Skeletal muscle cell (primary cell): ENCODE measurements around the gene BMAL1.
A peak's percentile ranks its signal among the peaks of the same experiment; 100 is the strongest.

Experiments
- DNase-seq: peaks from one replicate; pipeline ENCODE4 v3.0.0-alpha.2; 2010; ENCODE audit warnings: low read depth
- H3K4me3 ChIP-seq: 2 replicates; pipeline ENCODE4 v1.5.1; 2011; ENCODE audit warnings: low read depth, mild to moderate bottlenecking, control low read depth, low read length, moderate library complexity

The BMAL1 gene

DNA sequence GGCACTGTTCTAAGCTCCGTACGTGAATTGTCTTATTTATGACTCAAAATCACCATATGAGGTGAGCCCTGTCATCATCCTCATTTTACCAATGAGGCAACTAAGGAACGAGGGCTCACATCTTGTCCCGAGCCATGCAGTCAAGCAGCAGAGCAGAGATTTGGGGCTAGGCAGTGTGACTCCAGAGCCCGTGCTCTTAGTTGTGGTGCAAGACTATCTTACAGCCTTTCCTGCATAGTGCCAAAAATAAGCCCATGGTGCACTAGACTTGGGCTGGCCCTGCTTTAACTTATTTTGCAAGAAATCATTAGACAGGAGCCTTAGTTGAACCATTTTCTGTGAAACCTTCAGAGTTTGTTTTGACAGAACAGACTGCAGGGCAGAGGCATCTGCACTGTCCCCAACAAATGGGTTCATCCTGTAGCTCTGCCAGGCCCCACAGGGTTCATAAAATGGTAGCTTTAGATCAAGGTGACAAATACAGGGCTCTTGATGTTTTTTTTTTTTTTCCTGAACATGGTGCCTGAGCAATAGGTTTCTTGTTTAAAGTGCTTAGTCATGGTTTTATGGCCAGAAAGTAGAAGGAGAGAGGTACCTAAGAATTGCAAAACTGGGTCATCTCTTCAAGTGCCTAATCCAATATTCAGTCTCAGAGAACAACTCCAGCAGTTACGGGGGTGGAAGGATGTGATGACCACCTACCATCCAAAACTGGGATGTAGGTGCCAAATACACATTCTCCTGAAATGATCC, 56.6 kb downstream of the BMAL1 start:
- H3K4me3 ChIP-seq, result no peak overlapping the region
- DNase-seq, result no peak

DNA sequence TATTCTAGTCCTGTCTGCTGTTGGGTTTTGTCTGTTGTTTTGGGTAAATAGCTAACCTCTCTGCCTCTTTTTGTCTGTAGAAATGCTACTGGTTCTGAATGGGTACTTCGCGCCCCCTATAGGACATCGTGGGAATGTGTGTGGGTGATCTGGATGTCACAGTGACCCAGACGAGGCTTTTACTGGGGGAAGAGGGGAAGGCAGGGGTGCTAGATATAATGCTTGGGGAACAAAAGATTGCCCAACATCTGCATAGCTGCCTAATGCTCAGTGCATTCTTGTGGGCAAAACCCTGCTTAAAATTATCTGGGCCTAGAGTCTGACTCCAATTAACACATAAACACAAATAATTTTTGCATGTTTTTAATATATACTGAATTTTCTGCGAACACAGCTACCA, 57.7 kb downstream of the BMAL1 start:
- no peak overlapping the region for H3K4me3 ChIP-seq
- DNase-seq, result peak; percentile 30

DNA sequence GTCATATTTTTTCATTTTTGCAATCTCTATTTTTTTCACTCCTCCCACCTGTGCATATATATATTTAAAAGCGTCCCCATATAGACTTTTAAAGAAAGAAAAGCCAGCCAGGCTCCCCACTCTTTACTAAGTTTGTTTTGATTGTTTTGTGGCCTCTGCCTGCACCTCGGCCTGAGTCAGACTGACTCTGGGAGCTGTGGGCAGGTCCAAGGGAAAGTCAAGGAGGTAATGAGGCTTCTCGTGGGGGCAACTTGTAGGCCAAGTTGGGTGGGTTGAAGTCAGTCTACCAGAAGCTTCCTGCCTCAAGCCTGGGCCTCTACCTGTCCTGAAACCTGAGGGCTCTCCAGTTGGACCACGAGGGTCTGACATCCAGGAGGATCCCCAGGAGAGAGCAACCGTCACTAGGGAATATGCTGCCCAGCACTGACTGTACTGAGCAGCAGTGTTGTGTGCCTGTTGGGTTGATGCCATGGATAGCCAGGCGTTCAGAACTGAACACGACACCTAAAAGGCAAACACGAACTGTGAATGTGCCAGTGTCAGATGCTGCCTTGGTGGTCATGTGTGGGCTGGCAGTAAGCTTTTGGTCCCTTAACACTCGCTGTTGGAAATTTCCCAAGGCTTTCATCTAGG, 58.8 kb downstream of the BMAL1 start:
- H3K4me3 ChIP-seq, result no peak overlapping the region
- DNase-seq, result no peak

DNA sequence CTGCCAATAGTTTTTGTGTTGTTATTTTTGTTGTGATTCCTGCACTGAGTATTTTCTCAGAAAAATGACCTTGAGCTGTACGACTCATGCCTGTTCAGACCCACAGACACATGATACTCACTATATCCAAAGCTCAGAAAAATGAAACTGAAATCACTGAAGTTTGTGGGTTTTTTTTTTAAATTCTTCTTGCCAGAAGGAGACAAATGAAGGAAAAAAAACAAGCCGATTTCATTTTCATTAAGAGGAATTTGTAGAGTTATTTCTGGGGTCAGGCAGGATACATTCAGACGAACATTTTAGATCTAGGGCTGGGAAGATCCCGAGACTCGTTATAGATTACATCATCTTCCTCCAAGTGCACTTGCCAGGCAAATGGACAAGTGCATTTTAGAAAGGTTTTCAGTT, 60.4 kb downstream of the BMAL1 start:
- DNase-seq, result no peak
- H3K4me3 ChIP-seq, result peak overlapping the region; percentile 31

DNA sequence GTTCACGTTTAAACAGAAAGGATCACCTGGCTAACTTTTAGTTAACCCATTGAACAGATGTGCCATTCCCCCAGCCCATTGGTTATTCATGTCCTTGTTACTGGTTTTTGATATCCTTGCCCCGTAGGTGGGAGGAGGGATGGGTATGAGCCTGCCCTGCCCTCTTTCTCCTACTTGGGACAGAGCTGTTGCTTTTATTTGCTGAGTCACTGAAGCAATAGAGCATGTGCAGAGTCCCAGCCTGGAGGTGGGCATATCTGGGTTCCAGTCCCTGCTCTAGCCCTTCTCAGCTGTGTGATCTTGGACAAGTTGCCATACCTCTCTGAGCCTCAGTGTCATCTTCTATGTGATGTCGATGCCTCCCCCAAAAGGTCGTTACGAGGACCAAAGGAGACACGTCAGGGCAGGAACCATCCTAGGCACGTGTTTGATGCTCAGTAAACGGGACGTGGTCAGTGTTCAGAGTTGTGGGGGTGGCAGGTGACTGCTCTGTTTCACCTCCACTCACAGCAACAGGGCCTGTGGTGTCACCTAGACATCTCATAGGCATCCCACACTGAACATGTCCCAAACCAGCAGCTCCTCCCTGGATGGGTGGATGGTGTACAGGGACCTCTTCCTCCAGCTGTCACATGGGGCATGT, 61.0 kb downstream of the BMAL1 start:
- peak overlapping the region; percentile 31 for H3K4me3 ChIP-seq

DNA sequence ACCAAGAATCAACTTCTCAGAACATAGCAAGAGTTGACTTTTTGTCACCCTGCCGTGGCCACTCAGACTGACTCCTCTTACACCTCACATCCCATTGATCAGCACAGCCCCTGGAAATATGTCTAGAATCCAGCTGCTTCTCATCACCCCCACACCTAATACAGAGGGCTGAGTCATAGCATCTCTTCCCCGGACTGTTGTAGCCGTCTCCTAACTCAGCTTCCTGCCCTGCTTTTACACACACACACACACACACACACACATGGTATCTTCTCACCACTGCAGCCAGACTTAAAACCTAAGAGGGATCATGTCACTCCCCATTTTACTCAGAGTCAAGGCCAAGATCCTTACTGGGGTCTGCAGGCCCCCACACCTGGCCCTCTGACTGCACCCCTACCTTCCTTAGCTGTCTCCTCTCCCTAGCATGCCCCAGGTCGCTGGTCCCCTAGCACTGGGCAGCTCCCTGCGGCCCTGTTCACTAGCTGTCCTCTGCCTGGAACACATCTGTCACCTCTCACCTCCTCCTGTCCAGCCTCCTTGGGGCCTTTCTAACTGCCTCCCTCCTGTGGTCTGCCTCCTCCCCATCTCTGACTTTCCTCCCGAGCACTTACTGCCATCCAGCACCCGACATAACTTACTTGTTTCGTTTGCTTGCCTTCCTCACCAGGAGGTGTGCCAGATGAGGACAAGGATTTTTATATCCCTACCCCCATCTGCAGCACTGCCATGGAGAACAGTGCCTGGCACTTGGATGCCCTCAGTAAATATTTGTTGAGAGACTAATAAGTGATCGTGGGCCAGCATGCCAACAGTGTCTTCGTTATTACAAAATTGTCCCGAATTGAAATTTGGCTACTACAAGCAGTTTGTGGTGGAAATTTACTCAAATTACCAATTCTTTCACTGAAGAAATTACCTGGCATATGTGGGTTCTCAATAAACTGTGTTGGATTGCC, 61.9 kb downstream of the BMAL1 start:
- no peak overlapping the region for H3K4me3 ChIP-seq

More for the DNA sequence above, 61.0 kb downstream of the BMAL1 start:
- DNase-seq, result no peak

DNA sequence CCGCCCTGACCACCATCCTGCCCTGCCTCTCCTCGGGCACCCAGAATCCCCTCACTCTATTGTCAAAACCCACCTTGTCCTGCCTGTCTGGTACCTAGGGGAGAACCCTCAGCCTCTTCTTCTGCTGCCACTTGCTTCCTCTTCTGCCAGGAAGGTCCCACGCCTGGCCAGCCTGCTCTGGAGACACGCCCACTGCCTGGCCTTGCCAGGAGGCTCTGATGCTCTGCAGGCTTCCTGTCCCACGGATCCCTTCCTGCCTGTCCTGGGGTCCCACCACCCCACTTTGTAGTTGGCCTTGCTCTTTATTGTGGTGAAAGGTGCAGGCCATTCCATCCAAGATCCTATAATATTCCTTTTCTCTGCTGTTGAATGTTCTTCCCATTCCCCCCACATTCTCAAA, 63.4 kb downstream of the BMAL1 start:
- no peak for DNase-seq
- no peak overlapping the region for H3K4me3 ChIP-seq

More for the DNA sequence above, 61.9 kb downstream of the BMAL1 start:
- peak; percentile 95 for DNase-seq

DNA sequence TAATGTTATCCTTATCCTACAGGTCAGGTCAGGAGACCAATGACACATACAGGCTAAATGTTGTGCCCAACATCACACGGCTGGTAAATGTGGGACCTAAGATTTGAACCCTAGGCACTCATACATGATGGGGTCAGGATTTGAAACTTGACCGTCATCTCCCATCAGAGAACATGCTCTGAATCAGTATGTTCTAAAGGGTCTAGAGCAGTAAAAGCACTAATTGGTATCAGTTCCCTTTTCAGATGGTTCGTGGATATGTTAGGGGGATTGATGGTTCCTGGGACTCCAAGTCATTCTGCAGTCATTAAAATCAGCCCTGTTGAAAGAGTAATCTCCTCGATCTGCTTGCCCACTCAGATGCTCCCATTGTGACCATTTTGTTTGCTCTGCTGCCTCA, 65.5 kb downstream of the BMAL1 start:
- DNase-seq, result no peak
- no peak overlapping the region for H3K4me3 ChIP-seq

DNA sequence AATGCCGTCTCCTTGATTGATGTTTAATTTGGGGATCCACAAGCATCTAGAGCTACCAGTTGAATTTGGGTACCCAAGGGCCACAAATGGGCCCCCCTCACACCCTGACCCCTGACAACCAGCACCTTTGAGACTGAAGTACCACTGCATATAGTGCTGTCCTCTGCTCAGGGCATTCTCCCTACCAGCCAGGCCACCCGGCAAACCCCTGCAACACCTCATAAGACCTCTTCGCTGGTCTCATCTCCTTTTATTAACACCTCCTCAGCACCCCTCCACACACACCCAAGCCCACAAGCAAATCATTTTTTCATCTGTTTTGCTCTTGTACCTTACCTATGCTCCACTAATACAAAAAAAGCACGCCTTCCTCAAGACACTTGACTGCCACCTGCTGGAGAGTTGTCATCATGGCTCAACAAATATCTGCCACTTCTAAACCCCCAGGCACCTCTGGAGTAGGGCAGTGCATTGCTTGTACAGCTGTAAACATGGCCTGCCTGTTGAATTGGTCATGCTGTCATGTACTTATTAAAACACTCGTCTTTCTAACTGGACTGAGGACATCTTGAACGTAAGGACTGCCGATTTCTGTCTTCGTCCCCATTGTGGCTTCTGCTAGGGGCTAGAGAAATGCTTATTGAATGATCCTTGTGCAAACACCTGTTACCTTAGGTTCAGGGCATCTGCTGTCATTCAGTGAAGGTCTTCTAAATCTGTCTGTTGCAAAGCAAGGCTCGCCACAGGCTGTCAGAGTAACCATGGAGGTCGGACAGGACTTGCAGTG, 66.5 kb downstream of the BMAL1 start:
- H3K4me3 ChIP-seq, result no peak overlapping the region
- no peak for DNase-seq

DNA sequence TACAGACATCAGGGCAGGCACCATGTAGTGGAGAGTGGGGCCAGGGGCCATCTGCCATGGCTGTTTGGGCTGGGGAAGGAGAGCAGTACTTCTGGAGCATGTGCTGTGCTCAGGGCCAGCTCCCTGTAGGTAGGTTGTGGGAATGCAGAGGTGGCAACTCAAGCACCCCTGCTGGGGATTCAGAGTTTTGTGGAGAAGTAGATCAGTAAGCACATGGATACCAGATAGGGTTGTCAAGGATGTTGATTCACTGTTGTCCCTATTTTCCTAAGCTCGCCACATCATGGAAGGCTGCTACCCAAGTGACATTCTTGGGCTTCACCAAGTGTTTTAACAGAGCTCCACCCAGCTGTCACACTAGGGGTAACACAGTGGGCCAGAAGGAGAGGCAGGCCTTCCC, 67.2 kb downstream of the BMAL1 start:
- H3K4me3 ChIP-seq, result no peak overlapping the region
- no peak for DNase-seq

DNA sequence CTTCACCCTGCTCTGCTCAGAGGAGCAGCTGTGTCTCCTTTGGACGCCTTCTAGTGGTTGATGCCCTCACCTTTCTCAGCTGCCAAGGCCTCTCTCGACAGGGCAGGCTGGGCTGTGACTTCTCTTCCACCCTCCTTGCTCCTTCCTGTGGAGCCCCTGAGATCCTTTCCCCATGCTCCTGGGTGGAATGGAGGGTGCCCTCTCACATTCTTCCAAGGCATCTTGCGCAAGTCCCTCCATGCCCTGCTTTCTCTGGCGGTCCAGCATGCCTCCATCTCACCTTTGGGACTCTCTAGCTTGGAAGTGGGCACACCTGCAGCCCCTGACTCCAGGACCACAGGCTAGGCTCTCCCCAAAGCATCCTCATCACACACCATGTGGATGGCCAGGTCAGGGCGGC, 68.9 kb downstream of the BMAL1 start:
- H3K4me3 ChIP-seq, result no peak overlapping the region
- DNase-seq, result no peak

DNA sequence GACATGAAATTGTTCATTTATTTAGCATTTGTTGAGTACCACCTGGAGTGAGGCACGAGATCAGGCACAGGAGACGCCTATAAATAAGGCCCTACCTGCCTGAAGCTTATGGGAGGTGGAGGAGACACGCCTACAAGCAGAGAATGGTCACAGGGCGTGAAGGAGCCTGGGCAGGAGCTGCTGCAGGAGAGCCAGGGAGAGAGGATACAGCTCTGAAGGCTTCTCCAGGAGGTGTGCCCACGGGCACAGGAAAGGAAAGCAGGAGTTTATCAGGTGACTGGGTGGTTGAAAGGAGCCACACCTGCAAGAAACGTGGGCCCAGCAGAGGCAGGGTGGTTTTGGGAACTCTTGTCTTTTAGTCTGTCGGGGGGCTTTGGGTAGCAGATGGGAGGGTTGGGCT, 70.3 kb downstream of the BMAL1 start:
- DNase-seq, result no peak
- H3K4me3 ChIP-seq, result no peak overlapping the region

DNA sequence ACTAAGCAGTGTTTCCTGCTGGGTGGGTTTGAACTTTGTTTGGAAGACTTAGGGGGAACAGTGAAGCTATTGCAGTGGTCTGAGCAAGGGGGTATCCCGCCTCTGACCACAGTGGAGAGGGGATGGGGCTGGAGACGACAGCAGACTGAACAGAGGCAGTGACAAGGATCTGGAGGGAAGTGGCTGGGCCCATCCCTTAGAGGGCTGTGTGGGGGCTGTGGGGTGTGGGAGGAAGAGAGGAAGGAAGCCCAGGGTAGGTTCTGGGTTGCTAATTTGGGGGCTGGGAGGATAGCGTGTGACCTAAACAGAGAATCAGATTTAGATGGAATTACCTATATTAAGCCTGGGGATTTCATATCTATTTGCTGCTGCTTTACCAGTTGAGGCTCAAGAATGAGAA, 70.7 kb downstream of the BMAL1 start:
- no peak overlapping the region for H3K4me3 ChIP-seq
- DNase-seq, result no peak

DNA sequence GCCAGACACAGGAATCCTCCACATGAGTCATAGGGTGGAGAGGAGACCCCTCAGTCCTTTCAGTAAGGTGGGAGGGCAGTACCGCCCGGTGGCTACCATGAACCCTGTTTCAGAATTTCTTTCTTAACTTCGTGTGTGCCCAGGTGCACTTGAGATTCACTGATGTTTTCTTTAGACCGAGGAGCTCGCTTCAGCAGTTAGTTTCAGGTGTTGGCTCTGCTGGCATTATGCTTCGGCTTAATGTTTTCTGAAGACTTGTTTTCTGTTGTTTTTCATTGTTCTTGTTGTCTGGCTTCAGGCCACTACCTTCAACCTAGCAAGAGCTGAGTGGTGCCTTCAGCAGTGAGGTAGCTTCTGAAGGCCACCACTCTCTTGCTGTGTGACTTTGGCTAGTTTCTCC, 71.5 kb downstream of the BMAL1 start:
- H3K4me3 ChIP-seq, result no peak overlapping the region
- no peak for DNase-seq

DNA sequence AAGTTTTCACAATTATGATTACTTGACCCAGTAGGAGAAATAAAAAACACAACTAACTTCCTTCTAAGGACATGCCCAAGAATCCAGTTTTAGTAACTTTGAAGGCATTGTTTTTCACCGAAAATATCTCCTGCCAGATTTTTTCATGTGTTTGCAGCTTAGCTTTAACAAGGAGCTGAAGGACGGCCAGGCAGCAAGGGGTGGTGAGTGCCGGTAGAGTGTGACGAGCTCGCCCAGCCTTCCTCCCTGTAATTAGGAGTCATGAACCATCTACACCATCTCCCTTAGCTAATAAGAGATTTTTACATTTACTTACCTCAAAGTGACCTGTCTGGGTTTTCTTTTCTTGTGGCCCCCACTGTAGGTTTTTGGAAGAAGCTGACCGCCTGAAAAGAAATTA, 72.0 kb downstream of the BMAL1 start:
- DNase-seq, result no peak
- H3K4me3 ChIP-seq, result no peak overlapping the region

DNA sequence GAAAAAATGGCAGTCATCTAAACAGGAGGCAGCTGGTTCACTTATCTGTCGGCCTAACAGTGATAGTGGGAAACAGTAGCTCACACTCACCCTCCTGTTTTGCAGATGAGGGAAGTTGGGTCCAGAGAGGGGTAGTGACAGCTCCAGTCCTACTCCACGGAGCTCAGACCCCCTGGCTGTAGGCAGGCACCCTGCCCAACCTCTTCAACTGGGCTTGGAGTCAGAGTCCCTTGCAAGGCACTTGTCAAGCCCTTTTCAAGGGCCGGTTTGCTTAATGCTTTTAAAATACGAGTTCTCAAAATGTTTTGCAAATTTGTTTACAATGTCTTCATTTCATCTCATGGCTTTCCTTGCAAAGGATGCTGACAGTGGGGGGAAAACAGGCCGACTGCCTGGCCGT, 75.1 kb downstream of the BMAL1 start:
- H3K4me3 ChIP-seq, result no peak overlapping the region
- no peak for DNase-seq

DNA sequence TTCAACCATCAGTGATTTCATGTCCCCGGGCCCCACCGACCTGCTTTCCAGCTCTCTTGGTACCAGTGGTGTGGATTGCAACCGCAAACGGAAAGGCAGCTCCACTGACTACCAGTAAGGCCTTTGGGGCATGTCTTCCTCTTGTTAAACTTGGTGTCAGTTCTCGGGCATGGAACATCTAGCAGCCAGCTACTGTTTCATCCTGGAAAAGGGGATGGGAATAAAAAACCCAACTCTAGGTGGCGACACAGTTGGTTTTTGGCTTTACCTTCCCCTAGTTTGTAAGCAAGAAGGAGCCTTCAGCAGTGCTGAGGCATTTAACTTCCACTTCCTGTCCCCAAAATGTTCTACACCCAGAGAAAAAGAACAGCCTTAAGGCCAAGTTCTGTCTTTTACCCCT, 76.7 kb downstream of the BMAL1 start:
- DNase-seq, result no peak

DNA sequence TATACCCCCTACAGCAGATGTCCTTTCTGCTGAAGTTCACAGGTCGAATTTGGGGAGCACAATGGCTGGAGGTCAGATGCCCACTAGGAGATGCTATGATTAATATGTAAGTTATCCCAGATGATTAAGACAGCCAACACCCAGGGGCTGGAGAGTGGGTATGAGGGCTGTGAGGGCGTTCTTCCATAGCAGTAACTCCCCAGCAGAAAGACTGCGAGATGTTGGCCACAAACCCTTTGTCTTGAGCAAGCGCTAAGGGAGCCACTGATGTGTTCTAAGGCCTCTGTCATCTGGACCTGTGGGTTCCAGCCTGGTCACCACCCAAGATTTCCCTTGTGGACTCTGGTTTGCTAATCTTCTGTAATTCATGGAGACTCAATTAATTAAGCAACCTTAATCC, 77.6 kb downstream of the BMAL1 start:
- no peak for DNase-seq
- H3K4me3 ChIP-seq, result no peak overlapping the region

More for the DNA sequence above, 76.7 kb downstream of the BMAL1 start:
- H3K4me3 ChIP-seq, result no peak overlapping the region

DNA sequence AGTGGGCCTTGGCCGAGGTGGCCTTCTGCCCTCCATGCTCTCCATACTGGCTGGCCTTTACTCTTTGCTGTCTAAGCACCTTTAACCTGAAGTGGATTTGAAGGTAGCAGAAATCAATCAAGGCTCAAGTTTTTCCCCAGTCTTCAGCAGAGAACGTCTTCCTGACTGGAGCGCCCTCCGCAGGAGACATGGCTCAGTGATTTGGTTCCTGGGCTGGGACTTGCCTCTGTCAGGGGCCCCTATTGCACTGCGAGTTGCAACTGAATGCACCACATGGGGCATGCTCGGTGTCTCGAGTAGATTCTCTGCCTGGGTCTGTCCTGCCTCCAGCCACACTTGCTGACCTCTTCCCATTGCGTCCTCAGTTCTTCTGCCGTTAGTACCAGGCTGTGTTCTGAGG, 79.6 kb downstream of the BMAL1 start:
- no peak for DNase-seq
- H3K4me3 ChIP-seq, result no peak overlapping the region
